GM23338 (cell line): ENCODE measurements around the gene SNX17. TPM values are rescaled to one million over a fixed set of nuclear protein-coding genes. Genes with fewer than 3 reads are reported as not detected.

Source experiments
- ATAC-seq: fragments of 200-7000 bp; cut with Tn5 transposase; 3 replicates; pipeline ENCODE4 v1.9.1; 2020
- DNase-seq: peaks from one replicate; pipeline ENCODE4 v3.0.0-alpha.2; 2015; ENCODE audit warnings: low spot score
- H2AFZ ChIP-seq: fragments of 200-600 bp; sonication (generic); 2 replicates; pipeline ENCODE4 v1.8.0; 2016; ENCODE audit warnings: antibody characterized with exemption, mild to moderate bottlenecking, moderate library complexity
- H3F3A ChIP-seq: fragments of 200-600 bp; sonication (generic); replicated peaks from 2 replicates; pipeline ENCODE4 v1.8.0; 2017; ENCODE audit warnings: antibody characterized with exemption, mixed run types, low read depth
- H3K27ac ChIP-seq: fragments of 200-600 bp; sonication (generic); 2 replicates; pipeline ENCODE4 v1.6.1; 2016; ENCODE audit warnings: low read depth
- H3K27me3 ChIP-seq: fragments of 200-600 bp; sonication (generic); 2 replicates; pipeline ENCODE4 v1.8.0; 2016; ENCODE audit warnings: mild to moderate bottlenecking, mixed run types, moderate library complexity; ENCODE audit not compliant: insufficient read depth
- H3K36me3 ChIP-seq: fragments of 200-600 bp; sonication (generic); 2 replicates; pipeline ENCODE4 v1.8.0; 2016; ENCODE audit warnings: mild to moderate bottlenecking; ENCODE audit not compliant: insufficient read depth
- H3K4me1 ChIP-seq: fragments of 200-600 bp; sonication (generic); 2 replicates; pipeline ENCODE4 v1.8.0; 2016; ENCODE audit warnings: mild to moderate bottlenecking, moderate library complexity; ENCODE audit not compliant: insufficient read depth
- H3K4me2 ChIP-seq: fragments of 200-600 bp; sonication (generic); 2 replicates; pipeline ENCODE4 v1.7.1; 2017; ENCODE audit warnings: mixed run types
- H3K4me3 ChIP-seq: fragments of 200-600 bp; sonication (generic); 2 replicates; pipeline ENCODE4 v1.6.1; 2016; ENCODE audit warnings: mixed run types
- H3K79me2 ChIP-seq: fragments of 200-600 bp; sonication (generic); replicated peaks from 2 replicates; pipeline ENCODE4 v1.8.0; 2017; ENCODE audit warnings: mild to moderate bottlenecking; ENCODE audit not compliant: insufficient read depth
- H3K9me2 ChIP-seq: fragments of 200-600 bp; sonication (generic); 2 replicates; pipeline ENCODE4 v1.8.0; 2017; ENCODE audit not compliant: insufficient read depth
- H4K20me1 ChIP-seq: fragments of 200-600 bp; sonication (generic); replicated peaks from 2 replicates; pipeline ENCODE4 v1.8.0; 2017; ENCODE audit warnings: mild to moderate bottlenecking; ENCODE audit not compliant: insufficient read depth
- H3K27ac Mint-ChIP-seq: 2 replicates; pipeline ENCODE4 v1.8.0; 2020; ENCODE audit warnings: inconsistent platforms, mild to moderate bottlenecking, moderate library complexity, mixed read lengths
- H3K27me3 Mint-ChIP-seq: 3 replicates; pipeline ENCODE4 v1.8.0; 2022; ENCODE audit warnings: low read depth, mild to moderate bottlenecking, moderate library complexity, mixed read lengths, inconsistent platforms; ENCODE audit not compliant: insufficient read depth, poor library complexity
- H3K36me3 Mint-ChIP-seq: 3 replicates; pipeline ENCODE4 v1.8.0; 2021; ENCODE audit warnings: low read depth, mild to moderate bottlenecking, inconsistent platforms, moderate library complexity, mixed read lengths
- H3K4me1 Mint-ChIP-seq: 3 replicates; pipeline ENCODE4 v1.8.0; 2020; ENCODE audit warnings: mild to moderate bottlenecking, inconsistent platforms, mixed read lengths
- H3K4me3 Mint-ChIP-seq: 3 replicates; pipeline ENCODE4 v1.8.0; 2021; ENCODE audit warnings: moderate library complexity, mild to moderate bottlenecking, inconsistent platforms, mixed read lengths
- H3K9me3 Mint-ChIP-seq: 3 replicates; pipeline ENCODE4 v1.8.0; 2020; ENCODE audit warnings: moderate library complexity, mild to moderate bottlenecking, inconsistent platforms, mixed read lengths
- EZH2 ChIP-seq: fragments of 200-600 bp; sonication (generic); IDR thresholded peaks from one replicate; pipeline ENCODE4 v1.8.0; 2017; ENCODE audit warnings: antibody characterized with exemption, mild to moderate bottlenecking, low read depth; ENCODE audit not compliant: unreplicated experiment
- EZH2phosphoT487 ChIP-seq: fragments of 200-600 bp; sonication (generic); IDR thresholded peaks from one replicate; pipeline ENCODE4 v1.8.1; 2018; ENCODE audit warnings: antibody characterized with exemption; ENCODE audit not compliant: unreplicated experiment
- JUNB ChIP-seq: IDR thresholded peaks from one replicate; pipeline ENCODE4 v1.6.1; 2016; ENCODE audit warnings: antibody characterized with exemption; ENCODE audit not compliant: unreplicated experiment
- NANOG ChIP-seq: IDR thresholded peaks from 2 replicates; pipeline ENCODE4 v1.6.1; 2016; ENCODE audit warnings: antibody characterized with exemption, borderline replicate concordance
- POLR2AphosphoS5 ChIP-seq: IDR thresholded peaks from 2 replicates; pipeline ENCODE4 v1.6.1; 2016; ENCODE audit warnings: antibody characterized with exemption, low read depth
- ZNF114 ChIP-seq: fragments of 250-450 bp; sonication (Bioruptor Pico); IDR thresholded peaks from 2 replicates; pipeline ENCODE4 v1.5.0; 2020; ENCODE audit warnings: mild to moderate bottlenecking, moderate library complexity
- ZNF331 ChIP-seq: fragments of 250-450 bp; sonication (Bioruptor Pico); IDR thresholded peaks from 2 replicates; pipeline ENCODE4 v1.5.0; 2020; ENCODE audit warnings: low read depth, mild to moderate bottlenecking, moderate library complexity
- polyA plus RNA-seq: library from polyadenylated mRNA; unstranded; fragments of >200 nt; fragmentation: Nextera tagmentation; extraction: Ambion mirVana; gene quantifications from 2 replicates; pipeline ENCODE4 v1.2.1, GENCODE V29; 2016
- total RNA-seq: library from RNA; depleted of rRNA; stranded (reverse); fragments of >200 nt; shearing (Covaris generic); gene quantifications from 2 replicates; pipeline ENCODE4 v1.2.3, GENCODE V29; 2014
- TF ChIP-seq, protein P1 (sequence below): IDR thresholded peaks from 2 replicates; pipeline ENCODE4 v1.6.1; 2016; ENCODE audit warnings: antibody characterized with exemption
- TF ChIP-seq, protein P2 (sequence below): IDR thresholded peaks from one replicate; pipeline ENCODE4 v1.6.1; 2018; ENCODE audit warnings: antibody characterized with exemption; ENCODE audit not compliant: unreplicated experiment
- TF ChIP-seq, protein P3 (sequence below), 2 experiments: fragments of 200-600 bp in 1 of 2; sonication (generic) in 1 of 2; conservative IDR thresholded peaks; 2 replicates each; pipeline versions ENCODE4 v1.5.1 to v1.6.1; 2016 to 2017; ENCODE audit warnings: antibody characterized with exemption in 2 of 2, low read depth in 2 of 2, mild to moderate bottlenecking in 2 of 2, moderate library complexity in 1 of 2

Gene SNX17
- total and polyA plus RNA-seq, 2 experiments from 2014 or later = 34.0 to 58.0 TPM

DNA sequence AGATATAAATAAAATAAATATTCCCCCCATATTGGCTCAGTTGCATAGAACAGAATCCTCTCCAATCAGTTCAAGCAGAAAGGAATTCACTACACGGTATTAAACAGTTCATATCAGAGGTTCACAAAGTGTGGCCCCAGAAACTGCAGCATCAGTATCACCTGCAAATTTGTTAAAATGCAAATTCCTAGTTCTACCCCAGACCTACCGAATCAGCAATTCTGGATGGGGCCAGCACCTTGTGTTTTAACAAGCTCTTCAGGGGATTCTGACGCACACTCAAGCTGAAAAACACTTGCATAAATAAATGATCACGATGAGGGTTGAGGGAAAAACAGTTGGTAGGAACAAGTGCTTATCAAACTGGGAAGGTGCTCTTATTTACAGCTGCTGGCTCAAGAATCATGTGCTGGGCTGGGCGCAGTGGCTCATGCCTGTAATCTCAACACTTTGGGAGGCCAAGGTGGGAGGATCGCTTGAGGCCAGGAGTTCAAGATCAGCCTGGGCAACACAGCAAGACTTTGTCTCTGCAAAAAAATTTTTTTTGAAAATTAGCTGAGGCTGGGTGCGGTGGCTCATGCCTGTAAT is 20.2 kb upstream of the SNX17 start:
- Mint-ChIP-seq H3K27ac (peak overlapping the region; percentile 48; the same call in 1 of the 2 replicates), H3K9me3 (no peaks in the 10 kb centered on the region), H3K27me3 (peaks cover 2% of the 10 kb centered on the region), H3K36me3 (peaks cover 21% of the 10 kb centered on the region), H3K4me1 (peaks cover 25% of the 10 kb centered on the region), H3K4me3 (no peak overlapping the region)
- Histone ChIP-seq H3K27ac (peak overlapping the region; percentile 19; the same call in 1 of the 2 replicates), H4K20me1 (peaks cover 42% of the 10 kb centered on the region), H3K4me2 (no peak overlapping the region), H3K4me3 (no peak overlapping the region), H3F3A (peaks cover 4% of the 10 kb centered on the region; the same call in 1 of the 2 replicates), H3K9me2 (no peaks in the 10 kb centered on the region), H3K27me3 (no peaks in the 10 kb centered on the region), H3K79me2 (peaks cover 100% of the 10 kb centered on the region), H3K36me3 (peaks cover 7% of the 10 kb centered on the region; the same call in 1 of the 2 replicates), H3K4me1 (peaks cover 36% of the 10 kb centered on the region), H2AFZ (no peak overlapping the region)
- no peak for TF ChIP-seq JUNB
- ATAC-seq (no peak), DNase-seq (no peak)

DNA sequence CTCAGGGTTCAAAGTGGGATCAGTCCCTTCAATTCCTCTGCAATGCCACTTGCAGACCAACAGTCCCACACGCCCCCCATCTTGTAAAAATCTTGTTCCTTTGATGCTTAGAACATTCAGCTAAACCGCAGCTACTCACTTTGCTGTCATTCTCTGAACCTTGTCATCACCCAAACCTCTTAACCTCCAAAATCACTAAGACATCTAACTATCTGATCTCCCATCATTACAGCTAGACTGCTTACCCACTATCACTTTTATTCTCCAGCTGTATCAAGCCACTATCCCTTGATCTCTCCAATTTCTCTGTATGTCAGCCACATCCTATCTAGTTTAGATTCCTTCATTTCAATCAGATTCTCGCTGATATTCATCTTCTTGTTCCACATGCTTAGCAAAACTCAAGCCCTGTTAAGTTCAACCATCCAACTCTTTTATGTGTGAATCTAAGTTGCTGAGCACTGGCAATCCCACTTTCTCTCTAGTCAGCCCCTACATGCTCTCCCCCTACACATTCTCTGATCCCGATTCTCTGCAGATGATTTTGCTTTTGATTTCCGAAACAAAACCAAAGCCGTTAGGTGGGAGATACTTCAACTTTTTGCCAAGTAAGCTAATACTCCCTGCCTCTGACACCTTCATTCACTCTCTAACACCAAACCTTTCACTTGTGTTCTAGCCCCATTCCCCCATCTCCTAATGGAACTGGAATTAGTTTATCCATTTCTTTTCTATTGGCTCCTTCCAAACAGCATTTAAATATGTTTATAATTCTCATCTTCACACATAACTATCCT is 18.4 kb upstream of the SNX17 start:
- no peak for ATAC-seq
- Histone ChIP-seq H3K27me3 (no peaks in the 10 kb centered on the region), H3F3A (peaks cover 4% of the 10 kb centered on the region), H4K20me1 (peaks cover 32% of the 10 kb centered on the region), H3K4me2 (no peak overlapping the region), H3K4me3 (no peak overlapping the region), H2AFZ (no peak overlapping the region), H3K27ac (peak overlapping the region; percentile 85), H3K4me1 (peaks cover 41% of the 10 kb centered on the region), H3K36me3 (peaks cover 7% of the 10 kb centered on the region; the same call in 1 of the 2 replicates), H3K79me2 (peaks cover 91% of the 10 kb centered on the region), H3K9me2 (no peaks in the 10 kb centered on the region)
- Mint-ChIP-seq H3K27ac (no peak overlapping the region), H3K4me3 (no peak overlapping the region), H3K27me3 (peaks cover 9% of the 10 kb centered on the region), H3K36me3 (peaks cover 22% of the 10 kb centered on the region), H3K4me1 (peaks cover 29% of the 10 kb centered on the region), H3K9me3 (peaks cover under 1% of the 10 kb centered on the region; the same call in 2 of the 3 replicates)
- DNase-seq = no peak
- TF ChIP-seq, protein P1, sequence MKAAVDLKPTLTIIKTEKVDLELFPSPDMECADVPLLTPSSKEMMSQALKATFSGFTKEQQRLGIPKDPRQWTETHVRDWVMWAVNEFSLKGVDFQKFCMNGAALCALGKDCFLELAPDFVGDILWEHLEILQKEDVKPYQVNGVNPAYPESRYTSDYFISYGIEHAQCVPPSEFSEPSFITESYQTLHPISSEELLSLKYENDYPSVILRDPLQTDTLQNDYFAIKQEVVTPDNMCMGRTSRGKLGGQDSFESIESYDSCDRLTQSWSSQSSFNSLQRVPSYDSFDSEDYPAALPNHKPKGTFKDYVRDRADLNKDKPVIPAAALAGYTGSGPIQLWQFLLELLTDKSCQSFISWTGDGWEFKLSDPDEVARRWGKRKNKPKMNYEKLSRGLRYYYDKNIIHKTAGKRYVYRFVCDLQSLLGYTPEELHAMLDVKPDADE = no peak
- no peak for TF ChIP-seq JUNB
- no peak for TF ChIP-seq NANOG
- TF ChIP-seq ZNF331 (CRISPR knock-in tag) = no peak
- TF ChIP-seq, protein P2, sequence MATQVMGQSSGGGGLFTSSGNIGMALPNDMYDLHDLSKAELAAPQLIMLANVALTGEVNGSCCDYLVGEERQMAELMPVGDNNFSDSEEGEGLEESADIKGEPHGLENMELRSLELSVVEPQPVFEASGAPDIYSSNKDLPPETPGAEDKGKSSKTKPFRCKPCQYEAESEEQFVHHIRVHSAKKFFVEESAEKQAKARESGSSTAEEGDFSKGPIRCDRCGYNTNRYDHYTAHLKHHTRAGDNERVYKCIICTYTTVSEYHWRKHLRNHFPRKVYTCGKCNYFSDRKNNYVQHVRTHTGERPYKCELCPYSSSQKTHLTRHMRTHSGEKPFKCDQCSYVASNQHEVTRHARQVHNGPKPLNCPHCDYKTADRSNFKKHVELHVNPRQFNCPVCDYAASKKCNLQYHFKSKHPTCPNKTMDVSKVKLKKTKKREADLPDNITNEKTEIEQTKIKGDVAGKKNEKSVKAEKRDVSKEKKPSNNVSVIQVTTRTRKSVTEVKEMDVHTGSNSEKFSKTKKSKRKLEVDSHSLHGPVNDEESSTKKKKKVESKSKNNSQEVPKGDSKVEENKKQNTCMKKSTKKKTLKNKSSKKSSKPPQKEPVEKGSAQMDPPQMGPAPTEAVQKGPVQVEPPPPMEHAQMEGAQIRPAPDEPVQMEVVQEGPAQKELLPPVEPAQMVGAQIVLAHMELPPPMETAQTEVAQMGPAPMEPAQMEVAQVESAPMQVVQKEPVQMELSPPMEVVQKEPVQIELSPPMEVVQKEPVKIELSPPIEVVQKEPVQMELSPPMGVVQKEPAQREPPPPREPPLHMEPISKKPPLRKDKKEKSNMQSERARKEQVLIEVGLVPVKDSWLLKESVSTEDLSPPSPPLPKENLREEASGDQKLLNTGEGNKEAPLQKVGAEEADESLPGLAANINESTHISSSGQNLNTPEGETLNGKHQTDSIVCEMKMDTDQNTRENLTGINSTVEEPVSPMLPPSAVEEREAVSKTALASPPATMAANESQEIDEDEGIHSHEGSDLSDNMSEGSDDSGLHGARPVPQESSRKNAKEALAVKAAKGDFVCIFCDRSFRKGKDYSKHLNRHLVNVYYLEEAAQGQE = no peak
- TF ChIP-seq, protein P3, sequence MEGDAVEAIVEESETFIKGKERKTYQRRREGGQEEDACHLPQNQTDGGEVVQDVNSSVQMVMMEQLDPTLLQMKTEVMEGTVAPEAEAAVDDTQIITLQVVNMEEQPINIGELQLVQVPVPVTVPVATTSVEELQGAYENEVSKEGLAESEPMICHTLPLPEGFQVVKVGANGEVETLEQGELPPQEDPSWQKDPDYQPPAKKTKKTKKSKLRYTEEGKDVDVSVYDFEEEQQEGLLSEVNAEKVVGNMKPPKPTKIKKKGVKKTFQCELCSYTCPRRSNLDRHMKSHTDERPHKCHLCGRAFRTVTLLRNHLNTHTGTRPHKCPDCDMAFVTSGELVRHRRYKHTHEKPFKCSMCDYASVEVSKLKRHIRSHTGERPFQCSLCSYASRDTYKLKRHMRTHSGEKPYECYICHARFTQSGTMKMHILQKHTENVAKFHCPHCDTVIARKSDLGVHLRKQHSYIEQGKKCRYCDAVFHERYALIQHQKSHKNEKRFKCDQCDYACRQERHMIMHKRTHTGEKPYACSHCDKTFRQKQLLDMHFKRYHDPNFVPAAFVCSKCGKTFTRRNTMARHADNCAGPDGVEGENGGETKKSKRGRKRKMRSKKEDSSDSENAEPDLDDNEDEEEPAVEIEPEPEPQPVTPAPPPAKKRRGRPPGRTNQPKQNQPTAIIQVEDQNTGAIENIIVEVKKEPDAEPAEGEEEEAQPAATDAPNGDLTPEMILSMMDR (conservative IDR thresholded peaks at IDR 0.05; ENCODE audit: low read depth in 2 of 2) = no peak
- no peak for TF ChIP-seq POLR2AphosphoS5
- no peak for TF ChIP-seq EZH2
- TF ChIP-seq ZNF114 = no peak
- TF ChIP-seq EZH2phosphoT487 = no peak
